Vagina (tissue), 2 donors: ENCODE measurements around the gene CDKN2B.

Experiments
- POLR2A ChIP-seq, 2 donors: fragments of 450-650 bp; IDR thresholded peaks; one replicate each; pipeline ENCODE4 v1.6.1; 2017; ENCODE audit warnings: antibody characterized with exemption in 2 of 2, mild to moderate bottlenecking in 2 of 2, moderate library complexity in 2 of 2
- POLR2AphosphoS5 ChIP-seq, 2 donors: sonication (generic); formaldehyde crosslinking; IDR thresholded peaks; one replicate each; pipeline ENCODE4 v1.9.0; 2017; ENCODE audit warnings: antibody characterized with exemption in 2 of 2, mild to moderate bottlenecking in 2 of 2, low read depth in 1 of 2; ENCODE audit not compliant: insufficient read depth in 1 of 2
- TF ChIP-seq, protein P1 (sequence below), 3 experiments: fragments of 450-650 bp in 2 of 3; fragments of 200-600 bp in 1 of 3; sonication (generic) in 1 of 3; IDR thresholded peaks; one replicate each; pipeline ENCODE4 v1.5.1; 2017 to 2019; ENCODE audit warnings: antibody characterized with exemption in 3 of 3, mild to moderate bottlenecking in 2 of 3, moderate library complexity in 2 of 3

DNA sequence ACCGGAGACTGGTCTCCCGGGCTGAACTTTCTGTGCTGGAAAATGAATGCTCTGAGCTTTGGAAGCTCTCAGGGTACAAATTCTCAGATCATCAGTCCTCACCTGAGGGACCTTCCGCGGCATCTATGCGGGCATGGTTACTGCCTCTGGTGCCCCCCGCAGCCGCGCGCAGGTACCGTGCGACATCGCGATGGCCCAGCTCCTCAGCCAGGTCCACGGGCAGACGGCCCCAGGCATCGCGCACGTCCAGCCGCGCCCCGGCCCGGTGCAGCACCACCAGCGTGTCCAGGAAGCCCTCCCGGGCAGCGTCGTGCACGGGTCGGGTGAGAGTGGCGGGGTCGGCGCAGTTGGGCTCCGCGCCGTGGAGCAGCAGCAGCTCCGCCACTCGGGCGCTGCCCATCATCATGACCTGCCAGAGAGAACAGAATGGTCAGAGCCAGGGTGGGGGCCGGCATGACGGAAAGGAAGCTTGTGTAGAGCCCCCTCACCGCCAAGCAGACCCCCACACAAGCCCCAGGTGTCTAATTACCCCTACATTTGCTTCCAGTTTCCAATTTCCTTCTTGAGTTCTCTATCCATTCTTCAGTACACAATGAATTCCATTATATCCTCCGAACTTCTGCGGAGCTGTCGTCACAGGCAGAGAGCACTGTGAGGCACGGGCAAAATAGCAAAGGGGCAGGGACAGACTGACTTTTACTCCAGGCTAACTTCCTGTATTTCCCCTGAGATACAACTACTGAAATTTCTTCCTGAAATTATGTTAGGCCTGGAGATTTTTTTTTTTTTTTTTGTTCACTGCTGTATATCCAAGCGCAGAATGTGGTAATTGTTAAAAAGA is 38.1 kb downstream of the CDKN2B start:
- TF ChIP-seq, protein P1, sequence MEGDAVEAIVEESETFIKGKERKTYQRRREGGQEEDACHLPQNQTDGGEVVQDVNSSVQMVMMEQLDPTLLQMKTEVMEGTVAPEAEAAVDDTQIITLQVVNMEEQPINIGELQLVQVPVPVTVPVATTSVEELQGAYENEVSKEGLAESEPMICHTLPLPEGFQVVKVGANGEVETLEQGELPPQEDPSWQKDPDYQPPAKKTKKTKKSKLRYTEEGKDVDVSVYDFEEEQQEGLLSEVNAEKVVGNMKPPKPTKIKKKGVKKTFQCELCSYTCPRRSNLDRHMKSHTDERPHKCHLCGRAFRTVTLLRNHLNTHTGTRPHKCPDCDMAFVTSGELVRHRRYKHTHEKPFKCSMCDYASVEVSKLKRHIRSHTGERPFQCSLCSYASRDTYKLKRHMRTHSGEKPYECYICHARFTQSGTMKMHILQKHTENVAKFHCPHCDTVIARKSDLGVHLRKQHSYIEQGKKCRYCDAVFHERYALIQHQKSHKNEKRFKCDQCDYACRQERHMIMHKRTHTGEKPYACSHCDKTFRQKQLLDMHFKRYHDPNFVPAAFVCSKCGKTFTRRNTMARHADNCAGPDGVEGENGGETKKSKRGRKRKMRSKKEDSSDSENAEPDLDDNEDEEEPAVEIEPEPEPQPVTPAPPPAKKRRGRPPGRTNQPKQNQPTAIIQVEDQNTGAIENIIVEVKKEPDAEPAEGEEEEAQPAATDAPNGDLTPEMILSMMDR (IDR thresholded peaks at IDR 0.05), result no peak
- TF ChIP-seq POLR2A (IDR thresholded peaks at IDR 0.05), result no peak
- TF ChIP-seq POLR2AphosphoS5 (IDR thresholded peaks at IDR 0.05; ENCODE audit: insufficient read depth in 1 of 2, low read depth in 1 of 2), result no peak
